ENCODE measurements around the gene GYS1. TPM values are rescaled to one million over a fixed set of nuclear protein-coding genes. Genes with fewer than 3 reads are reported as not detected.

The GYS1 gene
- total RNA-seq, 1 donor from 2014 or later, result 50.7 TPM

DNA sequence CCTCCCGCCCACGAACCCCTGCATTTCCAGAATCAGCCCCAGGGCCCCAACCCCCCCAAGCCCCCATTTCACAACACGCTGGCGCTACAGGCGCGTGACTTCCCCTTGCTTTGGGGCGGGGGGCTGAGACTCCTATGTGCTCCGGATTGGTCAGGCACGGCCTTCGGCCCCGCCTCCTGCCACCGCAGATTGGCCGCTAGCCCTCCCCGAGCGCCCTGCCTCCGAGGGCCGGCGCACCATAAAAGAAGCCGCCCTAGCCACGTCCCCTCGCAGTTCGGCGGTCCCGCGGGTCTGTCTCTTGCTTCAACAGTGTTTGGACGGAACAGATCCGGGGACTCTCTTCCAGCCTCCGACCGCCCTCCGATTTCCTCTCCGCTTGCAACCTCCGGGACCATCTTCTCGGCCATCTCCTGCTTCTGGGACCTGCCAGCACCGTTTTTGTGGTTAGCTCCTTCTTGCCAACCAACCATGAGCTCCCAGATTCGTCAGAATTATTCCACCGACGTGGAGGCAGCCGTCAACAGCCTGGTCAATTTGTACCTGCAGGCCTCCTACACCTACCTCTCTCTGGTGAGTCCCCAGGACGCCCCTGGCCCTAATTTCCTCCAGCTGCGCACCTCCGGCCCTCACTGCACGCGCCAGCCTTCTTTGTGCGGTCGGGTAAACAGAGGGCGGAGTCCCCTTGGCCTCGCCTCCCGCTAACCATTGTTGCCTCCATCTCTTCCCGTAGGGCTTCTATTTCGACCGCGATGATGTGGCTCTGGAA lies 27.9 kb downstream of the GYS1 start, which contains the start of gene FTL:
Gene FTL (plus strand): TSS at position 270 of the 766 bp plus-strand sequence. CDS start 199 bp downstream, at position 469.
- Mint-ChIP-seq H3K4me3 (peak within 1 kb of the TSS; percentile 99), H3K27ac (peak within 1 kb of the TSS; percentile 99), H3K9me3 (no peaks in the 10 kb centered on the region), H3K36me3 (ENCODE audit: low read depth) (peaks cover 52% of the 10 kb centered on the region), H3K27me3 (no peaks in the 10 kb centered on the region), H3K4me1 (peaks cover 70% of the 10 kb centered on the region)
- intact Hi-C loops (cut with micrococcal nuclease), result loop anchor here (1.0 to 5.0 kb wide), 7 partner anchors 11 to 626 kb away; partner anchors contain the start of genes BAX, DBP and PRR12
- ChIA-PET CTCF (interaction anchor here (1.3 to 1.4 kb wide), 2 partner anchors 170 to 177 kb away, joined by 4 to 5 read pairs; no protein-coding TSS in a partner anchor), POLR2A (interaction anchor here (0.8 to 8.1 kb wide), 15 partner anchors 9 to 346 kb away, joined by 3 to 179 read pairs (median 5); partner anchors contain the start of genes BAX, BCAT2, DHDH and GYS1)
- peak; percentile 80 for ATAC-seq (ENCODE audit: low read depth)
- peak; percentile 88 for DNase-seq
- TF ChIP-seq CTCF (IDR thresholded peaks at IDR 0.05), result no peak

- Mint-ChIP-seq H3K27me3 (no peaks in the 10 kb centered on the region), H3K36me3 (ENCODE audit: low read depth) (peaks cover 46% of the 10 kb centered on the region), H3K4me1 (peaks cover 70% of the 10 kb centered on the region), H3K4me3 (peak overlapping the region; percentile 99), H3K27ac (peak overlapping the region; percentile 99), H3K9me3 (no peaks in the 10 kb centered on the region)
- intact Hi-C loops (cut with micrococcal nuclease), result loop anchor here (1.0 to 5.0 kb wide), 7 partner anchors 10 to 626 kb away; partner anchors contain the start of genes BAX, DBP and PRR12
- POLR2A ChIA-PET, result interaction anchor here (0.7 to 8.1 kb wide), 17 partner anchors 10 to 345 kb away, joined by 3 to 179 read pairs (median 5); partner anchors contain the start of genes BAX, GYS1, NUCB1 and PPP1R15A
- CTCF ChIA-PET, result interaction anchor here (1.3 to 1.4 kb wide), 2 partner anchors 169 to 176 kb away, joined by 4 to 5 read pairs; no protein-coding TSS in a partner anchor
- no peak for DNase-seq
- no peak for TF ChIP-seq CTCF (IDR thresholded peaks at IDR 0.05)
- no peak for ATAC-seq (ENCODE audit: low read depth)
These were observed 28.7 kb downstream of the GYS1 start for GRCh38 chr19:48964205-48965039.

- no peak for TF ChIP-seq CTCF (IDR thresholded peaks at IDR 0.05)
- no peaks in the 10 kb centered on the region for H3K27me3 Mint-ChIP-seq
- ChIA-PET CTCF (no interaction called here), POLR2A (interaction anchor here (0.6 to 8.1 kb wide), 15 partner anchors 9 to 345 kb away, joined by 3 to 179 read pairs (median 5); partner anchors contain the start of genes BAX, NUCB1, PPP1R15A and RPL18)
- ATAC-seq (ENCODE audit: low read depth) (no peak), DNase-seq (peak; percentile 55)
- intact Hi-C loops (cut with micrococcal nuclease), result loop anchor here (2.0 kb wide), 3 partner anchors 63 to 627 kb away; partner anchors contain the start of genes DBP, NUCB1 and PRR12
- peak overlapping the region; percentile 99 for H3K27ac Mint-ChIP-seq
- peak overlapping the region; percentile 99 for H3K4me3 Mint-ChIP-seq
- H3K9me3 Mint-ChIP-seq, result no peaks in the 10 kb centered on the region
- H3K4me1 Mint-ChIP-seq, result peaks cover 72% of the 10 kb centered on the region
- H3K36me3 Mint-ChIP-seq (ENCODE audit: low read depth), result peaks cover 43% of the 10 kb centered on the region
These were observed 29.5 kb downstream of the GYS1 start for GRCh38 chr19:48963371-48964204.

DNA sequence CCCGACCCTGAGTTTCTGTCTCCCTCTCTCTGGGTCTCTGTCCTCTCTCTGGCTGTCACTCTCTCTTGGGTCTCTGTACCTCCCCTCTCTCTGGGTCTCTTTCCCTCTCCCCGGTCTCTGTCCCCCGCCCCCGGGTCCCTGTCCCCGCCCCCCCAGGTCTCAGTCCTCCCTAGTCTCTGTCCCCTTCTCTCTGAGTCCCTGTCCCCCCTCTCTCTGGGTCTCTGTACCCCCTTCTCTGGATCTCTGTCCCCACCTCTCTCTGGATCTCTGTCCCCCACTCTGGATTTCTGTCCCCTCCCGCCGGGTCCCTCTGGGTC lies 30.3 kb downstream of the GYS1 start:
- H3K9me3 Mint-ChIP-seq, result no peaks in the 10 kb centered on the region

More for the DNA sequence above, 30.3 kb downstream of the GYS1 start:
- ATAC-seq (ENCODE audit: low read depth), result no peak
- CTCF ChIA-PET, result interaction anchor here (1.5 kb wide), 2 partner anchors 8 to 167 kb away, joined by 3 to 8 read pairs; no protein-coding TSS in a partner anchor
- intact Hi-C loops (cut with micrococcal nuclease), result loop anchor here (2.0 kb wide), 1 partner anchor 62 kb away; the partner anchor contains the start of gene NUCB1
- peaks cover 70% of the 10 kb centered on the region for H3K4me1 Mint-ChIP-seq
- TF ChIP-seq CTCF (IDR thresholded peaks at IDR 0.05), result no peak
- peak overlapping the region; percentile 99 for H3K27ac Mint-ChIP-seq
- H3K36me3 Mint-ChIP-seq (ENCODE audit: low read depth), result peaks cover 40% of the 10 kb centered on the region
- DNase-seq, result no peak
- H3K27me3 Mint-ChIP-seq, result no peaks in the 10 kb centered on the region
- POLR2A ChIA-PET, result interaction anchor here (0.8 to 4.9 kb wide), 7 partner anchors 8 to 714 kb away, joined by 3 to 53 read pairs (median 5); partner anchors contain the start of genes BAX, NUCB1, PPP1R15A and PRMT1
- peak overlapping the region; percentile 65 for H3K4me3 Mint-ChIP-seq

Measured in activated B cell treated with CpG ODN at 0.5 μM for 24 hours (primary cell).